Testis (tissue), 2 donors: ENCODE measurements around the gene GCG.

Experiments used
- POLR2A ChIP-seq: fragments of 450-650 bp; IDR thresholded peaks from one replicate; pipeline ENCODE4 v1.6.1; 2017; ENCODE audit warnings: antibody characterized with exemption, mild to moderate bottlenecking, moderate library complexity
- TF ChIP-seq, protein P1 (sequence below), 3 experiments: fragments of 450-650 bp in 2 of 3; fragments of 200-600 bp in 1 of 3; sonication (generic) in 1 of 3; IDR thresholded peaks; one replicate each; pipeline ENCODE4 v1.5.1; 2016 to 2019; ENCODE audit warnings: antibody characterized with exemption in 3 of 3, mild to moderate bottlenecking in 2 of 3, moderate library complexity in 1 of 3

DNA sequence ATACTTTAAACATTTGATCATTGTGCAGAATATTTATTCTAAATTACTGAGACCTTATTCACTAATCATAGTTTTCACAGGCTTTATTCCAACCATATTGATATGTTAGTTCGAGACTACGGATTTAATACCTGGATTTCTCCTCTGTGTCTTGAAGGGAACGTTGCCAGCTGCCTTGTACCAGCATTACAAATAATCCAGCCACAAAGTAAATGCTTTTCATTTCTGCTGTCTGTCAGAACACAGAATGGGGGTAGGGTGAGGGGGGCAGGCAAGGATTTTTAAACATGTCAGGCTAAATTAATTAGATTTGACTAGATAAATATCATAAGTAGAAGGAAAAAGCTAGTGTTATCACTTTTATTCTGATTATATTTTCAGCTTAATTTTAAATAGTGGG is 3.1 kb downstream of the GCG start:
- TF ChIP-seq, protein P1, sequence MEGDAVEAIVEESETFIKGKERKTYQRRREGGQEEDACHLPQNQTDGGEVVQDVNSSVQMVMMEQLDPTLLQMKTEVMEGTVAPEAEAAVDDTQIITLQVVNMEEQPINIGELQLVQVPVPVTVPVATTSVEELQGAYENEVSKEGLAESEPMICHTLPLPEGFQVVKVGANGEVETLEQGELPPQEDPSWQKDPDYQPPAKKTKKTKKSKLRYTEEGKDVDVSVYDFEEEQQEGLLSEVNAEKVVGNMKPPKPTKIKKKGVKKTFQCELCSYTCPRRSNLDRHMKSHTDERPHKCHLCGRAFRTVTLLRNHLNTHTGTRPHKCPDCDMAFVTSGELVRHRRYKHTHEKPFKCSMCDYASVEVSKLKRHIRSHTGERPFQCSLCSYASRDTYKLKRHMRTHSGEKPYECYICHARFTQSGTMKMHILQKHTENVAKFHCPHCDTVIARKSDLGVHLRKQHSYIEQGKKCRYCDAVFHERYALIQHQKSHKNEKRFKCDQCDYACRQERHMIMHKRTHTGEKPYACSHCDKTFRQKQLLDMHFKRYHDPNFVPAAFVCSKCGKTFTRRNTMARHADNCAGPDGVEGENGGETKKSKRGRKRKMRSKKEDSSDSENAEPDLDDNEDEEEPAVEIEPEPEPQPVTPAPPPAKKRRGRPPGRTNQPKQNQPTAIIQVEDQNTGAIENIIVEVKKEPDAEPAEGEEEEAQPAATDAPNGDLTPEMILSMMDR (IDR thresholded peaks at IDR 0.05), result no peak
- no peak for TF ChIP-seq POLR2A
